A172 (cell line): ENCODE measurements around the gene METTL25B. TPM values are rescaled to one million over a fixed set of nuclear protein-coding genes. Genes with fewer than 3 reads are reported as not detected.

Experiments used
- DNase-seq: peaks from one replicate; pipeline ENCODE4 v3.0.0-alpha.2; 2015; ENCODE audit warnings: low spot score
- total RNA-seq: library from RNA; depleted of rRNA; stranded (reverse); fragments of >200 nt; shearing (Covaris generic); gene quantifications from 2 replicates; pipeline ENCODE4 v1.2.3, GENCODE V29; 2014; rRNA removed

METTL25B gene
- total RNA-seq = 4.9 and 5.7 TPM in 2 replicates

DNA sequence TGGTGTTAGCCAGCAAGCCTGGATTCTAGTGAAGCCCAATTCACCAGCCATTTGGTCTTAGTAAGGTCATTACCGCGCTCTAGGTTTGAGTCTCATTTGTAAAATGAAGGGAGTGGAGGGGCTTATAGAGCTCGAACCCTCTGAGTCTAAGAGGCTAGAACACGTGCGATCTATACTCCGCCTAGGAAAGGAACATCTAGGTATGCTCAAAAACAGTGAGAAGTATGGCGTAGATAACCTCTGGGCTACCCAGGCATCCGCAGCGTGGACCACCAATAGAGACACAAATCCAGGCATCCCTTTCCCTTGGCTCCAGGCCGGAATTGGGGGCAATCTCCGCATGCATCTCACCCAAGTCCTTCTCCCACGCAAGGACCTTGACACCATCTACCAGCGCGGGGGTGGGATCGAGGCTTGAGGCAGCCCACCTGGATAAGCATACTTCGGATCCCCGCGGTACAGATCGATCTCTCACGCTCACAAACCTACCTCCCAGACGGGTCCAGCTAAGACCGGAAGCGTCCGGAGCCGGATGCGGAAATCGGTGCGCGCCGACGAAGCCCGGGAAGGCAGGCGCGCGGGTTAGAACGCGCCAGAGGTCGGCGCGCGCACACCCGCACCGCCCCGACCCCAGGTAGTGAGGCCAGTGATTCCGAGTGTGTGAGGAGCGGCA lies at the start of gene METTL25B:
TSS of gene METTL25B (plus strand) at position 544 of the 673 bp plus-strand sequence. CDS start 636 bp downstream, outside the sequence.
- peak; percentile 61 for DNase-seq

DNA sequence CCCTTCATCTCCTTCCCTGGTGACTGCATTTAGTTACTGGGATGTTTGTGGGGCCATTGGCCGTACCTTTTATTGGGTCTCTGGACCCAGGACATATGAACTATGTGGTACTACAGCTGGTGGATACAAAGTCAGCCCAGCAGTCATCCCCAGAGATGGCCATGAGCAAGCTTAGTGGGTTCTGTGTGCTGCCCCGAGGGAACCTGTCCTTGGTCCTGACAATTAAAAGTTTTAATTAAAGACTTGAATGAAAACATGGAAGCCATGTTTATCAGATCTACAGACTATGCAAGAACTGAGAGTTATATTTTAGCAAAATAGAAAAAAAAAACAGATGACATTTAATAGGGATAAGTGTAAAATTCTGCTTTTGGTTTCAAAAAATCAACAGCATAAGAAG lies 48.2 kb upstream of the METTL25B start:
- no peak for DNase-seq

DNA sequence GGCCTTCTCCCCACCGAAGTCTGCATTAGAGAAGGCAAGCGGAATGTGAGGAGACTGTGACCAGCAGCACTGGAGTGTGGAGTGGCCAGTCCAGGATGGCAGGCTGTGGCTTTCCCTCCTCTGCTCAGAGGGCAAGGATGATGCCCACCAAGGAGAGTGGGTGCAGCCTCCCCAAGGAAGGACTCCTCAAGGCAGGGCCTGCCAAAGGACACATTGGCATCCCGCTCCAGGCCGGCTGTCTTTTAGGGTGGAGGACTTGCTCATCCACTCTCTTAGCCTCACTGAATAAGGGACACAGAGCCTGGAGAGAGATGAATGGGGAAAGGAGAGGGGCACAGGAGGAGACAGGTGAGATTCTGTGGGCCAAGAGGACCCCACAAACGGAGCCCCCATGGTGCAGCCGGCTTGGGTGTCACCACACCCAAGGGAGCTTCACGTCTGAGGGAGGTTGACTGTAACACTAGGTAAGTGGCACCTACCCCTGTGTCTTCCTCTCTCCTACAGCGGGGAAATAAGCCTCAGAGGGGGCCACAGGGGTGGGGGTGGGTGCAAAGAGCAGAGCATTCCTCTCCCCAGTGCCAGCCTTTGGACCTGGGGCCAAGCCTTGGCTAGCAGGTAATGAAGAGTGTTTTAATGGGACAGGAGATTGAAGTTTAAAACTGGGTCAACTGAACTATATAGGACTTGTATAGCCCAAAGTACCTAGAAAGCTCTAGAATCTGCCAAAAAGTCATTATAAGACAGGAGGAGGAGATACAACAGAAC lies 46.9 kb upstream of the METTL25B start:
- no peak for DNase-seq

DNA sequence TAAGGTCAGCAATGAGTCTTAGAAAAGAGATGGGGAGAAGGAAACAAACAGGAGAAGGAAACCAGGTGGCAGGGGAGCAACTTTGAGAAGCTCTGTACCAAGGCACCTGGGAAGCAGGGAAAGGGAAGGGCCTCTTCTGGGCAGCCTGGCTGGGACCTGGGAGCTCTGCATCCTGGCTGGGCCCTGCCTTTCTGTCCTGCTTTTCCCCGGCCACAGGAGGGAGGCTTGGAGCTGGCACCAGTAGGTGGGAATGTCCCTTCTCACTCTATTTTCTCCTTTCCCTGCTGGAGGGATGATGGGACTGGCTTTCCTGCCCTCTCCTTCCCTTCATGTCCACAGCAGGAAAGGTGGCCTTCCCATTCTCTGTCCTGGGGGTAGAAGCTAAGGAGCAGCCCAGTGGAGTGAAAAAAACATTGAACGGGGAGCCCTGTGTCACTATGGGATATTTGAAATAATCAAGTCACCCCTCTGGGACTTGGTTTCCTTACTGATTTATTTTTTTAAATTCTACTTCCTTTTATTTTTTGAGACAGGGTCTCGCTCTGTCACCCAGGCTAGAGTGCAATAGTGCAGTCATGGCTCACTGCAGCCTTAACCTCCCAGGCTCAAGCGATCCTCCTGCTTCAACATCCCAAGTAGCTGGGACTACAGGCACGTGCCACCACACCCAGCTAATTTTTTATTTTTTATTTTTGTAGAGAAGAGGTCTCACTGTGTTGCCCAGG lies 45.9 kb upstream of the METTL25B start:
- no peak for DNase-seq

DNA sequence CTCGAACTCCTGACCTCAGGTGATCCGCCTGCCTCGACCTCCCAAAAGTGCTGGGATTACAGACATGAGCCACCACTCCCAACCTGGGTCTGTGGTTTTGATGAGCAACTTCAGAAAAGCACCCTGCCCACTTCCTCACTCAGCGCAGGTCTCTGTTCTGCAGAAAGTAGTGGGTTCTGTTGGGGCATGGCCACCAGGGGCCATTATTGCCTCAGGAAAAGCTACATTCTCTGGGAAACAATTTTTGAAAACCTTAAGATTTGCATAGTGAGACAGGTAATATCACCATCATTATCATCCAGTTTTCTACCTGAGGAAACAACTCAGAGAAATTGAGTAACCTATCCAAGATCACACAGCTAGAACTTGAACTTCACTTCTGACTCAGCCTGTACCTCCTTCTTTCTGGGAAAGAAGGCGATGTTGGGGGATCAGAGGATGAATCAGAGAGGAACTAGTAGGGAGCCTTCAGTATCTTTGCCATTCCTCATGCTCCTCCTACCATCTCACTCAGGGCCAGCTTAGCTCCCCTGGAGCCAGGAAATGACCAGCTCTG lies 44.0 kb upstream of the METTL25B start:
- DNase-seq = peak; percentile 97

DNA sequence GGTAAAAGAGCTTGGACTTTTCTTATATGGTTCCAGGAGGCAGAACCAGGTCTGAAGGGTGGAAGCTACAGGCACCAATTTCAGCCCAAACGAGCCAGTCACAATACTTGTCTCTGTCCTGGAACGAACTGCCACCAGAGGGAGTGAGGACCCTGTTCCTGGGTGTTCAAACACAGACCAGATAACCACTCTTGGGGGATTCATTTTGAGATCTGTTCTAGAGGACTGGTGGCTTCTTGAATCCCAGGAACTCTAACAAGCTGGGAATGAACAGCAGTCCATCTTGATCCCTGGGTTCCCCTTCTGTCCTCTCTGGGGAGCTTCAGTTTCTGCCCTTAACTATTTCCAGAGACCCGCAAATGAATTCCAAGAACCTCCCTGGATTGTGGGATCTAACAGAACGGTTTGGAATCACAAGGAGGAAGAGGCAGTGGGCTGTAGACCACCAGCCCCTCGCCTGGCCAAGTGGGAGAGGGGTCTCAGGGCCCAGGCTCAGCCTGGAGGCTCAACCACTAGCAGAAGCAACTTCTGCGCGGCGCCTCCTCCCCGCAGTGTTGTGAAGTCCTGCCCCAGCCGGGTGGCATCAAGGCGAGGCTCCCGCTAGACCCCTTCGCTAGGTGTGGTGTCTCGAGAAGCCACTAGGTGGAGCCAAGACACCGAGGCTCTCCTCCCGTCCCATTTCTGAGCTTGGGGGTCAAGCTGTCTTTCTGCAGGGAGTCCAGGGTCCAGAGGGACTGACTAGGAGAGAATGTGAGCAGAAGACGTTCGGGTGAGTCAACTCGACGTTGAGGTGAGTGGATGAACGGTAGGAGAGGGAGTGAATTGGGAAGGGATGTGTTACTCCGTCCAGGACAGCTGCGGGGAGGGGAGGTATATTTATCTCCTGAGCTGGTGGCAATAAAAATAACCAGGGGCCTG lies 39.0 kb upstream of the METTL25B start:
- peak; percentile 81 for DNase-seq

DNA sequence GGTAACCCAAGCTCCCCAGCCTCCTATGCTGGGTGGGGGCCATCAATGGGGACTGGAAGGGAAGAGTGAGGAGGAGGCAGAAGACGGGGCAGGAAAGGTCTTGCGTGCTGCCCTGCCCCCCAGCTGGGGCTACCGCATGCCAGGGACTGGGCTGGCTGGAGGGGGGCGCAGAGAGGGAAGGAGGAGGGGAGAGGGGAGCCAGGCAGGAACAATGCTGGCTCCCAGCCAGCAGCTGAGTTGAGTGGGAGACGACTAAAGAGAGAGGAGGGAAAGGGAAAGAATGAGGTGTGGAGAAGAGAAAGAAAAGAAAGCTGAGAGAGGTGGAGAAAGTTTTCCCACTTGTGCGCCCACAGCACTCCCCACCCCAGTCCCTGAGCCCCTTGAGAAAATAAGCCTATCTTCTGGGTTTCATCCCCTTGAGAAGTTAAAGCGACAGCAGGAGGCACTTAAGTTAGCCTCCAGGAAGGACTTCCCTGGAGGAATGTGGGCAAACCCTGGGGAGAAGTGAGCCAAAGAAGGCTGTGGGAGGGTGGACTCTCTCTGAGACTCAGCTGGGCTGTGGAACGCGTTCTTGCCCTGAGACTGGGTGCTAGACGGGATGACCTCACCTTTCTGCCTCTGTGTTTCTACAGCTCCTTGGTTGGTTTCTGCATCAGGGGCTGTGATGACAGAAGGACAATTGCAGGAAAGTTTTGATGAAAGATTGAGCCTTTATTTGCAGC lies 38.2 kb upstream of the METTL25B start:
- DNase-seq = no peak

DNA sequence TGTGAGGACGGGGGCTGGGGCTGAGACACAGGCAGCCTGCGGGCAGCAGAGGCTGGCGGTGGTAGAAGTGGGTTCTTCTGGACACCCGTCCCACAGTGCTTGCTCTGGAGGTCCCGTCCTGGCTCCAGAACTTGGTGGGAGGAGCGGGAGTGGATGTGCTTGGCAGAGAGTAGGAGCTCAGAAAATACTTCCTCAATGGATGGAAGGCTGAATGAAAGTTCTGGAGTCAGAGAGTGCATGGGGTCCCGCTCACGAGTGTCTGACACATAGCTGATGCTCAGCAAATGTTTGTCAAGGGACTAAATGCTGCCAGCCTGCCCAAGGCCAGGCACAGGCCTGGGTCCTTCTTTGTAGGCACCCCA lies 37.6 kb upstream of the METTL25B start:
- no peak for DNase-seq

DNA sequence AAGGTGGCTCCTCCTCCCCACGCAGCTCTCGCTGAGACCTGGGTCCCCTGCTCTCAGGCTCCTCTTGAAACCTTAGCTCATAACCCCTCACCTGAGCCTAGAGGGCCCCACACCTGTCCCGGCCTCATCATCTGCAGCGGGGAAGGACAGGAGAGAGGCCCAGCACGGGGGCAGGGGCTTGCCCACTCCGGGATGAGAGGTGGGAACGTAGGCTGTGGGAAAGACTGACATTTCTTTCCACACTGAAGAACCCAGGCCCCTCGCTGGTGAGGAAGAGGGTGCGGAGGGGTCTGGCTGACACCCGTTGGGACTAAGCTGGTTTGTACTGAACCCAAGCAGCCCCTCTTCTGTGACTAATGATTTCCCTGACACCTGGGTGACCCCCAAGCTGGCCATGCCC lies 37.1 kb upstream of the METTL25B start:
- no peak for DNase-seq

DNA sequence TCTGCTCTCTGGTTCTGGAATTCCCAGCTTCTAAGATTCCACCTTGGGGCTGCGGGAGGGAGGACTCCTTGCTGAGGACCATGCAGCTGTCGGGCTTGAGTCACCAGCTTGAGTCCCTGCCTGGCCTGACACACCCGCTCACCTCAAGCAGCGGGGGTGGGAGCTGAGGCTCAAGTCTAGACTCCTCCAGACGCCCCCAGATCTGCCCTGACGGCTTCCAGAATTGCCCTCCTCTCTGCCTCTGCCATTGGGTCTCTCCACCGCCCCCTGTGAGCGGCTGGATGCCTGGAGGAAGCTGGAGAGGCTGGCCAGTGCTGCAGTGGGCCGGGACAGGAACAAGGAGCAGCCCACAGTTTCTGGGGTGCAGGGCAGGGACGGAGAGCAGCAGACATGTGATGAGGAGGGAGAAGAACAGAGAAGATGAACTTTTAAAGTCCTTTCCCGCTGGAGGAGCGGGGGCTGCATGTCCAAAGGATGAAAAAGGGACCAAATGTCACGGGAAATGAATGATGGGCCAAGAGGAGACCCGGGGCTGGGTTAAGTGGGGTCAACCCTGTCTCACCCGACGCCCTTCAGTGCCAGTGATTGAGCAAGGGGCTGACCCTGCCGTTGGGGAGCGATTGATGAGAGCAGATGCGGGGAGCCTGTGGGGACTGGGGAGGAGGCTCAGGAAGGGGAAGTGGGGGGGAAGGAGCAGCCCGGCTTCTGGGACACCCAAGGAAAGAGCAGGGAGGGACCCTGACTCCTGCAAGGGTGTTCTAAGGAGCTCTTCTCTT lies 36.4 kb upstream of the METTL25B start:
- peak; percentile 72 for DNase-seq

DNA sequence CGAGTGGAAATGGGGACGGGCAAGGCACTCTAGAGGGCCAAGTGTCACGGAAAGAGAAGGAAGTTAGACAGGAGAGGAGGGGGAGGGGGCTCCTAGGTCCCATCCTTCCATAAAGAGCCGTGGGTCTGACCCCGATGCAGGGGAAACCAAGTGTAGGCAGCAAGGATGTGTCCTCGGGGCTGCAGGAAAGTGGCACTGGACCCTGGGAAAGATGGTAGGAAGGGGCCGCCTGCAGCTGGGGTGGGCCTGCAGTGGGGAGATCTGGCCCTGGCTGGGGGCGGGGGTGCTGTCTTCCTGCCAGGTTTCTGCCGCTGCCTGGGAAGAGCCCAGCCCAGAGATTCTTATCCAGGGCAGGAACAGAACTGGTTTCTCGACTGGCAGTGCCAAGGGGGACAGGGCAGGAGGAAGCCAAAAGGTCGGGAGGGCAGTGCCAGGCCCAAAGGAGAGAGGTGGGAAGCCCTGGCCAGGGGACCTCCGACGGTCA lies 35.8 kb upstream of the METTL25B start:
- DNase-seq = no peak

DNA sequence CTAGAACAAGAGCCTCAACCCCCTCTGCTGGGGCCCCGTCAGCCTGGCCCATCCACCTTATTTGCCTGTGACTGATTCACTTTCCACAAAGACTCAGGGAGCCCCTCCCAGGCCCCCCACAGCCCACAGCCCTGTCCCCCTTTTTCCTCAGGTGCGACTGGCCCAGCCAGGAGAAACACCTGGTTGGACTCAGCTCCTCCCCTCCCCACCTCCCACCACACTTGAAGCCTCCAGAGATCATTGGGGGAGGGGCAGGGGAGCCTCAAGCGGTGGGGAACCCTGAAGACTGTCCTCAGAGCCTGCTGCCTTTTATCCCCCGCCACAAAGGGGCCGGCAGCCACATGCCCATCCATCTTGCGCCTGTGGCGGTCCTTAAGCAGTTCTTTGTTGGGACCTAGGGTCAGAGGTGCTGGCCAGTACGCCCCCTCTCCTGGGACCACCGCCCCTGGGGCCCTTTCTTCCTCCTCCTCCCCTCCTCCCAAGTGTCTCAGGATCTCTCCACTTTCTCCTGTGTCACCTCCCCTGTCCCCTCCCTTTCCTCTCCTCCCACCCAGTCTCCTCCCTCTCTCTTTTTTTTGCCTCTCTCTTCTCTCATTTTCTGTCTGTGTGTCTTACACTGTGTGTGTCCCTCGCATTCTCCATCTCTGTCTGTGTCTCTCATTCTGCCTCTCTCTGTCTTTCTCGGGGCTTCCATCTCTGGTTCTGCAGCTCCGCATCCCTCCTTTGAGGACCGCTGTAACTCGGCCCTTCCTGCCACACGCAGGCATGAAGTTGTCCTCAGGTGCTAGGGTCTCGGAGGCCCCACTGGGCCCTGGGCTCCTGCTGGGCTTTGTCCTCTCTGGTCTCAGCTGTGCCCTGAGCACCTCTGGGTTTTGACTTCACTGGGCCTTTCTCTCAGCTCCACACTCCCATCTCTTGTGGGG lies 35.1 kb upstream of the METTL25B start:
- no peak for DNase-seq

DNA sequence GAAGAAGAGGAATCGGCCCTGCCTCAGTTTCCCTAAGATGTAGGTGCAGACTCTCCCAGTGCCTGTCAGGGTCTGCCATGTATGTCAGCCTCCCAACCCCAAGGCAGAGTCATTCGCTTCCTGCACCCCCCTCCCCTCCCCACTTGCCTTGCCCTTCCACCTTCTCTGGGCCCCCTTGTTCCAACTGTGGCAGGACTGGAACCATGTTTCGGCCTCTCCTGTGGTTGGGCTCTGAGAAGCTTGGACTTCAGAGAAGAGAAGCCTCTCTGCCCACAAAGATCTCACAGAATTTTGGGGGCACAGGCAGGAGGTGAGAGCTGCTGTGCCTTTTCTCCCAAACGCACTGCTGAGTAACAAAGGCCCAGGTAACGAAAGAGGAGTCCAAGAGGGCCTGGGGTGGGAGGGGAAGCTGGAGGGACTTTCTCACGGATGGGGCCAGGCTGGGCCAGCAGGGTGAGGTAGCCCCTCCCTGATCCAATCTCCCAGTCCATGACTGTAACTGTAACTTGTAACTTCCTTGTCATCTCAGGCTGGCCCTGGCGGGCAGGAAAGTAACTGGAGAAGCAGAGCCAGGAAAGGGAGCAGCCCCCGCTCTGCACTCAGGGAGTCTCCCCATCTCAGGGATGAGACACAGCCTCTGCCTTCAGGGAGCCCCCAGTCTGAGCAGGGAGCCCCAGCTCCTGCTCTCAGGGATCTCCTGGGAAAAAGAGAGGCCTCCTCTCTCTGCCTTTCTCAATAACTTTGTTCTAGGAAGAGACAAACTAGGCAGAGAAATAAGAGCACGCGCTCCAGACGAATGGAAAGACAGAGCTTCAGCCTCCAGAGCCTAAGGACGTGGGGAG lies 34.2 kb upstream of the METTL25B start:
- peak; percentile 33 for DNase-seq

DNA sequence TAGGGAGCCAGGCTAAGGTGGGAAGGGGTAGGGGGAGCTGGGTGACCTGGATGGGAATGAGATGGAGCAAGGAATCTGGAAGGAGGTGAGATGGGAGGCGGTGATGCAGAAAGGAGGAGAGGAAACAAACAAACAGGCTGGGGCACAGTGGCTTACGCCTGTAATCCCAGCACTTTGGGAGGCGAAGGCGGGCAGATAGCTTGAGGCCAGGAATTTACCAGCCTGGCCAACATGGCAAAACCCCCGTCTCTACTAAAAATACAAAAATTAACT lies 33.6 kb upstream of the METTL25B start:
- no peak for DNase-seq

DNA sequence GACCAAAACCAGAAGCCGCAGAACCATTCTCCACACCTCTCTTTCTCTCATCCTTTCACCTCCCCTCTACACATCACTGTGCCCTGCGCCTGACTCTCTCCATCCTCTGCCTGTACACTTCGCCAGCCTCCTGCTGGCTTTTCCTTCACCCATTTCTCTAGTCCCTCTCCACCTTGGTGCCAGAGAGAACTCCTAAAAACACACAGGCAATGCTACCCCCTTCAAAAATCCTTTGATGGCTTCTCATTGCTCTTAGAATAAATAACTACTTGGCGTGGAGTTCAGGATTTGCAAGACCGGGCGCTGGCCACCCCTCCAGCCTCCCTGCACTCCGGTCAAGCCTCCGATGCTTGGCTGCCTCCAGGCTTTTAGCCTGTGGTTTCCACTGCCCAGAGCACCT lies 31.5 kb upstream of the METTL25B start:
- no peak for DNase-seq

DNA sequence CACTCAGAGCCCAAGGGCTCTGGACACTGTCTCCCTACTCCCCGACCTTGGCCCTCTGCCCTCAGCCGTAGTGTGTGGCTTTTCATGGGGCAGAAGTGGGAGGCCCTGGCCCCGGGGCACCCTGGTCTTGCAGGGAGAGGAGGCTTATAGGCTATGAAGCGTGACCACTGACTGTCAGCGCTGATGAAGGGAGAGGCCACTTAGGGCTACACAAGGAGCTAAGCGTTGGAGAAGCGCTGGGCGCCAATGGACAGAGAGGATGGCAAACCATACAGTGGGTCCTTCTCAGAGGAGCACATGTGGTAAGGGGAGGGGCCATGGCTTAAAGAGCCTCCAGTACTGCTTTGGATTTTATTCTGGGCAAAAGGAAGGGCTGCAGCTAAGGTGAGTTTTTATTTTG lies 30.8 kb upstream of the METTL25B start:
- no peak for DNase-seq

DNA sequence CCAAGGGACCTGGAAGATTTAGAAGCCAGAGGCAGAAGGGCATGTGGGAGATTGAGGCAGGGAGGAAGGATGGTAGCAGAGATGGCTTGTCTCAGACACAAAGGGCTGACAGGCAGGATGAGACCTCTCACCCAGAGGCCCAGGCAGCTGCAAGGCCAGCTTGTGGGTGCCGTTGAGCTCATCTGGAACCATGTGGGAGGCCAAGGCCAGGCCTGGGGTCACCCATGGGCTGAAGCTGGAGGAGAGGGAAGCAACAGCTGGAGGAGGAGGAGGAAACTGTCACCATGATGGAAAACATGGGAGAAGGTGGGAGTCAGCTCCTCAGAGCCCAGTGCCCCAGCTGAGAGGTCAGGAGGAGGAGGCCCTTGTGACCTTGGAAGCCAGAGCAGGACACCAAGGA lies 29.3 kb upstream of the METTL25B start:
- DNase-seq = no peak
